GM12873 (cell line): Measurements from ENCODE around the gene PPARG.

Experiments
- CTCF ChIP-seq: IDR thresholded peaks from 2 replicates; pipeline ENCODE4 v1.5.1; 2012; ENCODE audit warnings: low read depth, mild to moderate bottlenecking, moderate library complexity, low read length, control low read depth; ENCODE audit not compliant: insufficient read depth; ENCODE audit errors: missing control alignments

PPARG gene

GRCh38 chr3:12296511-12296910, 7.6 kb downstream of the PPARG start:
- TF ChIP-seq CTCF: no peak

DNA sequence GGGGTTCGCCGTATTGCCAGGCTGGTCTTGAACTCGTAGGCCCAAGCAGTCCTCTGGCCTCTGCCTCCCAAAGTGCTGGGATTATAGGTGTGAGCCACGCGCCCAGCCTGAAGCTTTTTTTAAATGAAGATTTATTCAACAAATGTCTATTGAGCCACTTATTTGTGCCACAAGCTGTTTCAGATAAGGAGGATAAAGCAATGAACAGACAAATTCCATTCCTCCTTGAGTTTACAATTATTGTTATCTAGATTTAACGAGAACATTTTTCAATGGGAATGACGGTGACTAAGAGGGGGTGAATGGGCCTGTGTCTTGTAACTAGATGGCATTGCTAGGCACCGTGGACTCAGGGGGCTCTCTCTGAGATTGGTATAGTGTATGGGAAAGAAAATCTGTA, 10.2 kb downstream of the PPARG start:
- no peak for TF ChIP-seq CTCF

- TF ChIP-seq CTCF: no peak
Measured at GRCh38 chr3:12300137-12300536, 11.3 kb downstream of the PPARG start.

- no peak for TF ChIP-seq CTCF
Measured at GRCh38 chr3:12301031-12301430, 12.2 kb downstream of the PPARG start.

DNA sequence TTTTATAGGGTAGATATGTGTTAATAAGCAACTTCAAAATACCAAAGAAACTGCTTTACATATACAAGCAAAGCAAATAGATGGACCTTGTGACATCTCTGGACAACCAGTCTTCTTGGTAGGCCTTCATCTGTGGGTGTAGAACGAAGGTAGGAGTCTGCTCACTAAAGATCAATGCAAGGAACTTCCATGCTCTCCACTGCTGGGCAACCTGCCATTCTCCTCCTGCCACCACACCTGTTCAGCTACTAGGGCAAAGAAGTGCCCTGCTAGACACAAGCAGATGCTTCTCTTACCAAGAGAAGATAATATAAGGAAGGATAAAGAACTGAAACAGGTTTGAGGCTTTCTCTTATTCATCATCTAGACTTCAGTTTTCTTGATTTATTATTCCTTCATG, 12.6 kb downstream of the PPARG start:
- no peak for TF ChIP-seq CTCF

DNA sequence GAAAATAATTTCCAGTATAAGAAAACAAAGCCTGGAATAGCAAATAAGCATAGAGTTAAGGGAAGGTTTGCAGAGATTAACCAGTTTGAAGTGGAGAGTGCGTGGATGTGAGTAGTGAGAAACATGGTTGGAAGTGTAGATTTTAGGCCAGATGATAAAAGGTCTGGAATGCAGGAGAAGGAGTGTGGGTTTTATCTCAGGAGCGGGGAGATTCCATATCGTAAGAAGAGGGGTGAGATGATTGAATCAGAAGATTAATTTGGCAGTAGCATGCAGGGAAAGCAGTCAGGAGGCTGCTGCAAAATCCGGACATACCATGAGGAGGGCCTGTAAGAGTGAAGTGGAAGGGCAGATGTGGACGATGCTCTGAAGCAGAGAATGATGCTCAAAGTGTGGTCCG, 13.7 kb downstream of the PPARG start:
- no peak for TF ChIP-seq CTCF

- no peak for TF ChIP-seq CTCF
Measured at GRCh38 chr3:12303534-12303933, 14.7 kb downstream of the PPARG start.

- no peak for TF ChIP-seq CTCF
Measured at GRCh38 chr3:12303993-12304392, 15.1 kb downstream of the PPARG start.
